GM12878 (cell line): Measurements from ENCODE around the gene PRAC2. TPM values are rescaled to one million over a fixed set of nuclear protein-coding genes. Genes with fewer than 3 reads are reported as not detected.
A peak's percentile ranks its signal among the peaks of the same experiment; 100 is the strongest.

Experiments
- ATAC-seq: fragments of 200-7000 bp; cut with Tn5 transposase; 3 replicates; pipeline ENCODE4 v1.9.1; 2020; ENCODE audit warnings: mild to moderate bottlenecking, moderate library complexity
- BruUV-seq: library from RNA; stranded (reverse); fragments of 400-500 nt; replicated peaks from 2 replicates; lab custom pipeline; 2021; lab: Mats Ljungman, UMichigan
- CTCF ChIA-PET: fragments of 300-600 bp; sonication (Branson Sonifier 250); formaldehyde crosslinking; extraction: SDS; loops from one replicate; lab custom pipeline; 2021; ENCODE audit warnings: inconsistent platforms; lab: Yijun Ruan, JAX
- POLR2A ChIA-PET: fragments of 350-600 bp; formaldehyde crosslinking; extraction: SDS; loops from one replicate; lab custom pipeline; 2021; ENCODE audit warnings: inconsistent platforms; lab: Charles Lee
- RAD21 ChIA-PET: fragments of 300-600 bp; sonication (Branson Sonifier 250); formaldehyde crosslinking; loops from one replicate; lab custom pipeline; 2023; ENCODE audit warnings: antibody characterized with exemption; ENCODE audit not compliant: unreplicated experiment; lab: Charles Lee
- SMC1A ChIA-PET: fragments of 300-600 bp; sonication (Branson Sonifier 250); formaldehyde crosslinking; loops from one replicate; lab custom pipeline; 2023; ENCODE audit not compliant: unreplicated experiment, uncharacterized antibody; lab: Charles Lee
- DNase-seq: peaks from one replicate; pipeline ENCODE4 v3.0.0-alpha.2; 2011; ENCODE audit warnings: low read depth, low spot score
- FAIRE-seq: peaks from 3 replicates; lab custom pipeline; 2011; peaks lifted over from hg19 to GRCh38; lab: Jason Lieb, UNC
- H2AFZ ChIP-seq: 2 replicates; pipeline ENCODE4 v1.6.0; 2011; ENCODE audit warnings: low read depth, low read length, control low read depth; ENCODE audit not compliant: control insufficient read depth
- H3K27ac ChIP-seq: 2 replicates; pipeline ENCODE4 v1.5.1; 2011; ENCODE audit warnings: control low read depth; ENCODE audit not compliant: control insufficient read depth, insufficient read depth
- H3K27me3 ChIP-seq, 2 experiments: replicated peaks in 1 of 2; 2 replicates each; pipeline versions ENCODE4 v1.6.0 to v1.6.1; 2011; ENCODE audit warnings: low read length in 1 of 2; ENCODE audit not compliant: control insufficient read depth in 2 of 2, insufficient read depth in 2 of 2
- H3K36me3 ChIP-seq, 2 experiments: 2 replicates each; pipeline ENCODE4 v1.5.1; 2011; ENCODE audit warnings: low read length in 1 of 2; ENCODE audit not compliant: control insufficient read depth in 2 of 2, insufficient read depth in 2 of 2
- H3K4me1 ChIP-seq: 2 replicates; pipeline ENCODE4 v1.6.1; 2011; ENCODE audit warnings: mild to moderate bottlenecking, low read length, moderate library complexity, mixed read lengths; ENCODE audit not compliant: control insufficient read depth, insufficient read depth
- H3K4me2 ChIP-seq: 2 replicates; pipeline ENCODE4 v1.6.0; 2011; ENCODE audit warnings: control low read depth; ENCODE audit not compliant: control insufficient read depth, insufficient read depth
- H3K4me3 ChIP-seq: fragments of 200-600 bp; sonication (generic); 2 replicates; pipeline ENCODE4 v1.5.1; 2016
- H3K79me2 ChIP-seq: 2 replicates; pipeline ENCODE4 v1.6.0; 2011; ENCODE audit warnings: low read length; ENCODE audit not compliant: control insufficient read depth, insufficient read depth
- H3K9ac ChIP-seq: 2 replicates; pipeline ENCODE4 v1.8.0; 2011; ENCODE audit warnings: low read length, control low read depth, mixed read lengths; ENCODE audit not compliant: control insufficient read depth, insufficient read depth
- H3K9me3 ChIP-seq: replicated peaks from 3 replicates; pipeline ENCODE4 v1.5.1; 2011; ENCODE audit warnings: mild to moderate bottlenecking, low read length; ENCODE audit not compliant: control insufficient read depth, insufficient read depth
- H4K20me1 ChIP-seq: 2 replicates; pipeline ENCODE4 v1.6.0; 2011; ENCODE audit not compliant: control insufficient read depth, insufficient read depth
- BHLHE40 ChIP-seq, 2 experiments: fragments of 450-650 bp in 1 of 2; IDR thresholded peaks; 2 replicates each; pipeline ENCODE4 v1.6.1; 2011 to 2017; ENCODE audit warnings: low read depth in 2 of 2, borderline replicate concordance in 1 of 2, improper control_type of control experiment in 1 of 2, low read length in 1 of 2, mild to moderate bottlenecking in 1 of 2
- CREM ChIP-seq: IDR thresholded peaks from 2 replicates; pipeline ENCODE4 v1.6.1; 2014; ENCODE audit warnings: antibody characterized with exemption, low read depth
- LARP7 ChIP-seq: fragments of 450-650 bp; IDR thresholded peaks from 2 replicates; pipeline ENCODE4 v1.6.1; 2017; ENCODE audit warnings: mild to moderate bottlenecking
- MYC ChIP-seq: IDR thresholded peaks from 2 replicates; pipeline ENCODE4 v1.6.1; 2011; ENCODE audit warnings: mild to moderate bottlenecking, low read length, moderate library complexity, inconsistent platforms; ENCODE audit not compliant: insufficient read depth, insufficient replicate concordance, insufficient read length, severe bottlenecking
- RAD21 ChIP-seq: IDR thresholded peaks from 2 replicates; pipeline ENCODE4 v1.6.1; 2011; ENCODE audit warnings: mild to moderate bottlenecking, low read depth, low read length, moderate library complexity; ENCODE audit not compliant: insufficient read depth
- ZNF384 ChIP-seq: IDR thresholded peaks from 2 replicates; pipeline ENCODE4 v1.6.1; 2012; ENCODE audit warnings: low read depth, mild to moderate bottlenecking, low read length, improper control_type of control experiment, borderline replicate concordance
- WGBS: methylation state at CpG from one replicate; pipeline ENCODE4 v1.1.6; 2016; ENCODE audit warnings: low lambda C conversion rate; ENCODE audit not compliant: insufficient replicate concordance, insufficient coverage; ENCODE audit errors: missing lambda C conversion rate; 5-methylcytosine and 5-hydroxymethylcytosine counted together
- in situ Hi-C: fragments of 300-500 bp; cut with MboI; formaldehyde crosslinking; loops from 9 replicates; pipeline ENCODE4 v1.14.3; 2018; ENCODE audit warnings: mixed read lengths
- intact Hi-C: fragments of 100-400 bp; cut with micrococcal nuclease; formaldehyde crosslinking; loops from one replicate; pipeline ENCODE4 v1.14.2; 2022; ENCODE audit not compliant: unreplicated experiment
- polyA plus RNA-seq, 11 experiments: library from polyadenylated mRNA; depleted of rRNA in 4 of 11; unstranded in 6 of 11; stranded (reverse) in 5 of 11; fragments of >200 nt; fragmentation: Nextera tagmentation in 4 of 11; fragmentation: Illumina TruSeq in 1 of 11; extraction: Ambion mirVana in 4 of 11; extraction: Trizol in 1 of 11; gene quantifications; 1 replicate in 1 of 11; 2 replicates in 10 of 11; pipeline versions ENCODE4 v1.2.1 to v1.2.3, GENCODE V29; 2011 to 2016; ENCODE audit warnings: inconsistent platforms in 2 of 11, missing spikeins in 2 of 11, low read depth in 1 of 11
- total RNA-seq, 4 experiments: library from RNA; depleted of rRNA in 3 of 4; stranded (reverse); fragments of >200 nt in 3 of 4; fragmentation: Illumina TruSeq in 1 of 4; extraction: Trizol in 1 of 4; gene quantifications; 2 replicates each; pipeline versions ENCODE4 v1.2.1 to v1.2.3, GENCODE V29; 2013 to 2021
- TF ChIP-seq, protein P1 (sequence below): fragments of 450-650 bp; IDR thresholded peaks from 2 replicates; pipeline ENCODE4 v1.6.1; 2017; ENCODE audit warnings: mild to moderate bottlenecking, low read depth, inconsistent platforms; ENCODE audit not compliant: poor library complexity, severe bottlenecking
- TF ChIP-seq, protein P2 (sequence below): fragments of 450-650 bp; IDR thresholded peaks from 2 replicates; pipeline ENCODE4 v1.6.1; 2018; ENCODE audit warnings: mild to moderate bottlenecking, low read depth, moderate library complexity; ENCODE audit not compliant: partially characterized antibody
- TF ChIP-seq, protein P3 (sequence below): fragments of 450-650 bp; formaldehyde crosslinking; IDR thresholded peaks from 2 replicates; pipeline ENCODE4 v1.4.0; 2022; ENCODE audit warnings: mild to moderate bottlenecking, moderate library complexity

Gene PRAC2
- total and polyA plus RNA-seq, 10 of the 15 experiments (the other 5 are each of a cell fraction or from before 2014, with no cell fraction given): 0.31 TPM; not detected in 9

DNA sequence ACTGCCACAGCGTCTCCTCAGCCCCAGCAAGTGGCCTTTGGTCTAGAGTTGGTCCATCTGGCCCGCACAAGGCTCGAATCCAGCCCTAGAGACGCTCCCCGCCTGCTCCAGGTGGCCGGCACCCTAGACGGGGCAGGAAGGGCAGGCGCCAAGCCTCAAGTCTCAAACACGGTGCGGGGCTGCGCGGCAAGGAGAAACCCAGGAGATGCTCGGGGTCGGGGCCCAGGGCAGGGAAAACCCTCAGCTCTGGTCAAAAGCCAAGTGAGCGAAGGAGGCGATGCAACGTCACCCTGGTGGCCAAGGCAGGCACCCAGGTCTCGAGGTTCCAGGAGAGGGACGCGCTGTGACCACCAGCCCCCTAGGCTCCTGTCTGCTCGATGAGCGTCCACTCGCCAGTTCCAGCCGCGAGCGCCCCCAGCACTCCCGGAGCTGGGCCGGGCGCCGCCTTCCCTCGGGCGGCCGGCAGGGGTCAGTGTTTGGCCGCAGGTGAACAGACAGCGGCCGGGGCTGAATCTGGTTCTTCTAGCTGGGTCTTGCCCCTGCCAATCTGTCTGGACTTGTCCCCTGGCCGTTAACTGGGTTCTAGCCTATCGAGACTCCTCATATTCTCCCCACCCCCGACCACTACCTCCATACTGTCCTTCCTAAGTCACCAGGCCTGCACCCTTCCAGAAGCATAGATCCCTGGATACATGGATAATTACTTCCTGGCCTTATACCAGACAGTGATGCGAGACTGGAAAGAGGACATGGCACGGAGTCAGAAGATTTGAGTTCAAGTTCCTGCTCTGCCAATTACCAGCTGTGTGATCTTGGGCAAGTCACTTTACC is 44.6 kb upstream of the PRAC2 start (continued):
- TF ChIP-seq, protein P1, sequence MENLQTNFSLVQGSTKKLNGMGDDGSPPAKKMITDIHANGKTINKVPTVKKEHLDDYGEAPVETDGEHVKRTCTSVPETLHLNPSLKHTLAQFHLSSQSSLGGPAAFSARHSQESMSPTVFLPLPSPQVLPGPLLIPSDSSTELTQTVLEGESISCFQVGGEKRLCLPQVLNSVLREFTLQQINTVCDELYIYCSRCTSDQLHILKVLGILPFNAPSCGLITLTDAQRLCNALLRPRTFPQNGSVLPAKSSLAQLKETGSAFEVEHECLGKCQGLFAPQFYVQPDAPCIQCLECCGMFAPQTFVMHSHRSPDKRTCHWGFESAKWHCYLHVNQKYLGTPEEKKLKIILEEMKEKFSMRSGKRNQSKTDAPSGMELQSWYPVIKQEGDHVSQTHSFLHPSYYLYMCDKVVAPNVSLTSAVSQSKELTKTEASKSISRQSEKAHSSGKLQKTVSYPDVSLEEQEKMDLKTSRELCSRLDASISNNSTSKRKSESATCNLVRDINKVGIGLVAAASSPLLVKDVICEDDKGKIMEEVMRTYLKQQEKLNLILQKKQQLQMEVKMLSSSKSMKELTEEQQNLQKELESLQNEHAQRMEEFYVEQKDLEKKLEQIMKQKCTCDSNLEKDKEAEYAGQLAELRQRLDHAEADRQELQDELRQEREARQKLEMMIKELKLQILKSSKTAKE: no peak
- TF ChIP-seq ZNF384: 0 out of 2 replicates have a peak, but pooled peaks have one; percentile 25
- peak; percentile 85 for TF ChIP-seq RAD21
- TF ChIP-seq BHLHE40 (IDR thresholded peaks at IDR 0.05; ENCODE audit: borderline replicate concordance in 1 of 2, low read depth in 2 of 2, low read length in 1 of 2): peak; percentile 16 to 34; a peak in 1 of 4 replicates
- TF ChIP-seq, all 136 proteins: peak for 19

DNA sequence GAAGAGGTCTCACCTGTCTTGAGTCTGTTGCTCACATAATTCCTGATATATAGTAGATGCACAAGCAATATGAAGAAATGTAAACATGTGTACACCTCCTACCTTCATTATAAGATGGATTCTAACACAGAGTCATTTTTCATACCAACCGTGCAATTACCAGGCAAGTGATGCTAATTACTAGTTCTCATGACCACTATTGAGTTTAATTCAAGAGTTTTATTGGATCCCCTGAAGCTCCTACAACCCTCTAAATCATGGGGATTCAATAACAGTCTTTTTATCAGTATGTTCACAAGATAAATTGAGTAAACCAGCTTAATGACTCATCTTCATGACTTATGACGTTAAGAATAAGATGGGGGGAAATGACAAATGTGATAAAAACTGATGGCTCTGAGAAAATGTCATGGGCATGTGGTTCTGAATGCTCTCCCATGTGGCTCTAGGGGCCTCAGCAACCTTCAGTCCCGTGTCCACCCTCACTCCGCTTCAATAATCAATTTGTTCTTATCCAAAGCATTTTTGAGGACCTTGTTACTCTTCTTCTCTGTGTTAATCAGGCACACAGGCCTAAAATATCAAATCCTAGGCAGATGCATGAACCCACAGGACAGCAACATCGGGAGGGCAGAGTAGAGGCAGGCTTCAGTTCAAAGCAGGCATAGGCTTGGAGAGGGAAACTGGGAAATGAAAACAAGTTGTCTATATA is 43.4 kb upstream of the PRAC2 start:
- no peaks in the 10 kb centered on the region for H3K79me2 ChIP-seq
- no peak overlapping the region for H3K4me3 ChIP-seq
- no TSS peak for BruUV-seq
- H4K20me1 ChIP-seq: no peaks in the 10 kb centered on the region
- H3K9ac ChIP-seq: no peak overlapping the region
- no peak for DNase-seq
- H3K4me2 ChIP-seq: no peak overlapping the region
- in situ Hi-C loops: loop anchor here (5.0 kb wide), 1 partner anchor 203 kb away; no protein-coding TSS in a partner anchor
- no peak overlapping the region for H3K27ac ChIP-seq
- ChIA-PET CTCF (interaction anchor here (0.7 to 10.0 kb wide), 51 partner anchors 8 to 506 kb away, joined by 3 to 271 read pairs (median 6); partner anchors contain the start of genes PRAC1 and PRAC2), SMC1A (interaction anchor here (0.7 to 5.5 kb wide), 21 partner anchors 11 to 353 kb away, joined by 3 to 77 read pairs (median 5); partner anchors contain the start of gene PRAC2), RAD21 (interaction anchor here (0.9 to 5.3 kb wide), 17 partner anchors 9 to 356 kb away, joined by 3 to 93 read pairs (median 5); partner anchors contain the start of genes ATP5MC1, PRAC2 and TTLL6), POLR2A (interaction anchor here (0.5 to 1.0 kb wide), 3 partner anchors 199 to 882 kb away, joined by 3 to 5 read pairs (median 3); no protein-coding TSS in a partner anchor)
- H3K27me3 ChIP-seq: no peaks in the 10 kb centered on the region; a peak in 1 of 4 replicates
- intact Hi-C loops: loop anchor here (2.0 kb wide), 1 partner anchor 111 kb away; no protein-coding TSS in a partner anchor
- 37% methylated on average over 5 of the region's 5 CpGs for WGBS
- 0 out of 2 replicates have a peak, but pooled peaks cover 2% of the 10 kb centered on the region for H3K4me1 ChIP-seq
- no peaks in the 10 kb centered on the region for H3K9me3 ChIP-seq
- ATAC-seq: no peak
- no peak for FAIRE-seq
- H3K36me3 ChIP-seq: no peaks in the 10 kb centered on the region
- H2AFZ ChIP-seq: no peak overlapping the region
- TF ChIP-seq, protein P2, sequence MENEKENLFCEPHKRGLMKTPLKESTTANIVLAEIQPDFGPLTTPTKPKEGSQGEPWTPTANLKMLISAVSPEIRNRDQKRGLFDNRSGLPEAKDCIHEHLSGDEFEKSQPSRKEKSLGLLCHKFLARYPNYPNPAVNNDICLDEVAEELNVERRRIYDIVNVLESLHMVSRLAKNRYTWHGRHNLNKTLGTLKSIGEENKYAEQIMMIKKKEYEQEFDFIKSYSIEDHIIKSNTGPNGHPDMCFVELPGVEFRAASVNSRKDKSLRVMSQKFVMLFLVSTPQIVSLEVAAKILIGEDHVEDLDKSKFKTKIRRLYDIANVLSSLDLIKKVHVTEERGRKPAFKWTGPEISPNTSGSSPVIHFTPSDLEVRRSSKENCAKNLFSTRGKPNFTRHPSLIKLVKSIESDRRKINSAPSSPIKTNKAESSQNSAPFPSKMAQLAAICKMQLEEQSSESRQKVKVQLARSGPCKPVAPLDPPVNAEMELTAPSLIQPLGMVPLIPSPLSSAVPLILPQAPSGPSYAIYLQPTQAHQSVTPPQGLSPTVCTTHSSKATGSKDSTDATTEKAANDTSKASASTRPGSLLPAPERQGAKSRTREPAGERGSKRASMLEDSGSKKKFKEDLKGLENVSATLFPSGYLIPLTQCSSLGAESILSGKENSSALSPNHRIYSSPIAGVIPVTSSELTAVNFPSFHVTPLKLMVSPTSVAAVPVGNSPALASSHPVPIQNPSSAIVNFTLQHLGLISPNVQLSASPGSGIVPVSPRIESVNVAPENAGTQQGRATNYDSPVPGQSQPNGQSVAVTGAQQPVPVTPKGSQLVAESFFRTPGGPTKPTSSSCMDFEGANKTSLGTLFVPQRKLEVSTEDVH: no peak
- TF ChIP-seq CREM (no peak), LARP7 (no peak), MYC (no peak)
- TF ChIP-seq, protein P3, sequence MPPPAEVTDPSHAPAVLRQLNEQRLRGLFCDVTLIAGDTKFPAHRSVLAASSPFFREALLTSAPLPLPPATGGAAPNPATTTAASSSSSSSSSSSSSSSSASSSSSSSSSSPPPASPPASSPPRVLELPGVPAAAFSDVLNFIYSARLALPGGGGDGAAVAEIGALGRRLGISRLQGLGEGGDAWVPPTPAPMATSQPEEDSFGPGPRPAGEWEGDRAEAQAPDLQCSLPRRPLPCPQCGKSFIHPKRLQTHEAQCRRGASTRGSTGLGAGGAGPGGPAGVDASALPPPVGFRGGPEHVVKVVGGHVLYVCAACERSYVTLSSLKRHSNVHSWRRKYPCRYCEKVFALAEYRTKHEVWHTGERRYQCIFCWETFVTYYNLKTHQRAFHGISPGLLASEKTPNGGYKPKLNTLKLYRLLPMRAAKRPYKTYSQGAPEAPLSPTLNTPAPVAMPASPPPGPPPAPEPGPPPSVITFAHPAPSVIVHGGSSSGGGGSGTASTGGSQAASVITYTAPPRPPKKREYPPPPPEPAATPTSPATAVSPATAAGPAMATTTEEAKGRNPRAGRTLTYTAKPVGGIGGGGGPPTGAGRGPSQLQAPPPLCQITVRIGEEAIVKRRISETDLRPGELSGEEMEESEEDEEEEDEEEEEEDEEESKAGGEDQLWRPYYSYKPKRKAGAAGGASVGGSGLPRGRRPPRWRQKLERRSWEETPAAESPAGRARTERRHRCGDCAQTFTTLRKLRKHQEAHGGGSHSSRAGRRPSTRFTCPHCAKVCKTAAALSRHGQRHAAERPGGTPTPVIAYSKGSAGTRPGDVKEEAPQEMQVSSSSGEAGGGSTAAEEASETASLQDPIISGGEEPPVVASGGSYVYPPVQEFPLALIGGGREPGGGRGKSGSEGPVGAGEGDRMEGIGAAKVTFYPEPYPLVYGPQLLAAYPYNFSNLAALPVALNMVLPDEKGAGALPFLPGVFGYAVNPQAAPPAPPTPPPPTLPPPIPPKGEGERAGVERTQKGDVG (CRISPR knock-in tag): no peak
